ENCODE measurements around the gene CEACAM1. TPM values are rescaled to one million over a fixed set of nuclear protein-coding genes. Genes with fewer than 3 reads are reported as not detected.
"Not testable (repeated sequence)": the region's sequence is repeated elsewhere in the genome, so short reads cannot be mapped to it uniquely, and the experiment has no call there.

CEACAM1 gene
- total RNA-seq, 1 donor from 2014 or later = not detected

GRCh38 chr19:42494321-42494720 lies 34.0 kb downstream of the CEACAM1 start:
- no peak for DNase-seq (ENCODE audit: low spot score in 2 of 2)
- Histone ChIP-seq H3K36me3 (no peaks in the 10 kb centered on the region), H3K9me3 (no peaks in the 10 kb centered on the region), H3K27ac (no peak overlapping the region), H3K27me3 (no peaks in the 10 kb centered on the region), H3K4me1 (no peaks in the 10 kb centered on the region), H3K4me3 (no peak overlapping the region)
- intact Hi-C loops (cut with DNase I) = no loop called here
- TF ChIP-seq CTCF (IDR thresholded peaks at IDR 0.05) = no peak

GRCh38 chr19:42488783-42489521 lies 39.3 kb downstream of the CEACAM1 start:
- no peak for TF ChIP-seq CTCF (IDR thresholded peaks at IDR 0.05)
- Histone ChIP-seq H3K36me3 (no peaks in the 10 kb centered on the region), H3K27ac (no peak overlapping the region), H3K9me3 (no peaks in the 10 kb centered on the region), H3K27me3 (no peaks in the 10 kb centered on the region), H3K4me3 (no peak overlapping the region), H3K4me1 (no peaks in the 10 kb centered on the region)
- intact Hi-C loops (cut with DNase I) = no loop called here
- no peak for DNase-seq (ENCODE audit: low spot score in 2 of 2)

- Histone ChIP-seq H3K4me3 (no peak overlapping the region), H3K4me1 (no peaks in the 10 kb centered on the region), H3K9me3 (no peaks in the 10 kb centered on the region), H3K27ac (no peak overlapping the region), H3K27me3 (no peaks in the 10 kb centered on the region), H3K36me3 (no peaks in the 10 kb centered on the region)
- DNase-seq (ENCODE audit: low spot score in 2 of 2) = no peak
- intact Hi-C loops (cut with DNase I) = no loop called here
- TF ChIP-seq CTCF (IDR thresholded peaks at IDR 0.05) = no peak
Measured at GRCh38 chr19:42487798-42488178, 40.5 kb downstream of the CEACAM1 start.

GRCh38 chr19:42487032-42487797 lies 41.1 kb downstream of the CEACAM1 start:
- DNase-seq (ENCODE audit: low spot score in 2 of 2) = no peak
- Histone ChIP-seq H3K4me3 (no peak overlapping the region), H3K27me3 (no peaks in the 10 kb centered on the region), H3K4me1 (no peaks in the 10 kb centered on the region), H3K36me3 (no peaks in the 10 kb centered on the region), H3K9me3 (no peaks in the 10 kb centered on the region), H3K27ac (no peak overlapping the region)
- intact Hi-C loops (cut with DNase I) = no loop called here
- TF ChIP-seq CTCF (IDR thresholded peaks at IDR 0.05) = no peak

- H3K36me3 ChIP-seq; intact Hi-C loops (cut with DNase I); H3K4me3 ChIP-seq; H3K27me3 ChIP-seq; DNase-seq (ENCODE audit: low spot score in 2 of 2); H3K27ac ChIP-seq; H3K9me3 ChIP-seq; H3K4me1 ChIP-seq: not testable (repeated sequence)
Measured at GRCh38 chr19:42485036-42485435, 43.2 kb downstream of the CEACAM1 start.

- DNase-seq (ENCODE audit: low spot score in 2 of 2) = no peak
- Histone ChIP-seq H3K27me3 (no peaks in the 10 kb centered on the region), H3K36me3 (no peaks in the 10 kb centered on the region), H3K27ac (no peak overlapping the region), H3K4me3 (no peak overlapping the region), H3K4me1 (no peaks in the 10 kb centered on the region), H3K9me3 (no peaks in the 10 kb centered on the region)
- intact Hi-C loops (cut with DNase I) = no loop called here
- no peak for TF ChIP-seq CTCF (IDR thresholded peaks at IDR 0.05)
Measured at GRCh38 chr19:42480335-42481095, 47.8 kb downstream of the CEACAM1 start.

Data from ascending aorta (tissue), 2 donors.